Tibial nerve (tissue), 3 donors: ENCODE results near the gene CDH4.

ENCODE experiments used
- EP300 ChIP-seq, 2 donors: sonication (generic); formaldehyde crosslinking; IDR thresholded peaks; one replicate each; pipeline ENCODE4 v1.6.1; 2017; ENCODE audit warnings: antibody characterized with exemption in 2 of 2, mild to moderate bottlenecking in 1 of 2
- POLR2A ChIP-seq, 2 donors: fragments of 450-650 bp; IDR thresholded peaks; one replicate each; pipeline ENCODE4 v1.6.1; 2017; ENCODE audit warnings: antibody characterized with exemption in 2 of 2, mild to moderate bottlenecking in 2 of 2, moderate library complexity in 2 of 2

GRCh38 chr20:61234224-61234890 lies 17.7 kb upstream of the CDH4 start:
- TF ChIP-seq POLR2A (IDR thresholded peaks at IDR 0.05) (no peak), EP300 (IDR thresholded peaks at IDR 0.05) (no peak)
